OCI-LY7 (cell line): ENCODE results near the gene GATA5.

Source experiments
- EZH2phosphoT487 ChIP-seq: fragments of 200-600 bp; sonication (generic); IDR thresholded peaks from 2 replicates; pipeline ENCODE4 v1.6.1; 2018; ENCODE audit warnings: low read depth, borderline replicate concordance, mild to moderate bottlenecking, mixed run types, antibody characterized with exemption, low read length, moderate library complexity, mixed read lengths
- TF ChIP-seq, protein P1 (sequence below): fragments of 200-600 bp; sonication (generic); conservative IDR thresholded peaks from 2 replicates; pipeline ENCODE4 v1.5.1; 2014; ENCODE audit warnings: mild to moderate bottlenecking, antibody characterized with exemption, low read length, moderate library complexity, mixed read lengths

DNA sequence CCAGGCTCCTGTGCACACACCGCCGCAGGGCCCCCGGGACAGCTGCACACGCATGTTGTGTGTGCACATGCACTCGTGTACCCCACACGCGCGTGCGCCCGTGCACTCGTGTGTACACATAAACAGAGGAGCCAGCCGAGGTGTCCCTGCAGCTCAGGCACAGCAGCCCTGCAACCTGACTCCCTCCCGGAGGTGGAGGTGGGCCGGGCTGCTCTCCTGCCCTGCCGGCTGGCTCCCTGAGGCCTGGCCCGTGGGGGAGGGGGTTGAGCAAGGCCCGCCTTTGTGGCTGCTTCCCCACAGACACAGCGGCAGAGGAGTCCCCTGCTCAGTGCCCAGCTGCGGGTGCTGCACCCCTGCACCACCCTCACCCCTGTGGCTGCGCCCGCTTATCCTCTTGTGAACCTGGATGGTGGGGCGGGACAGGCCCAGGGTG is 49.1 kb downstream of the GATA5 start:
- TF ChIP-seq, protein P1, sequence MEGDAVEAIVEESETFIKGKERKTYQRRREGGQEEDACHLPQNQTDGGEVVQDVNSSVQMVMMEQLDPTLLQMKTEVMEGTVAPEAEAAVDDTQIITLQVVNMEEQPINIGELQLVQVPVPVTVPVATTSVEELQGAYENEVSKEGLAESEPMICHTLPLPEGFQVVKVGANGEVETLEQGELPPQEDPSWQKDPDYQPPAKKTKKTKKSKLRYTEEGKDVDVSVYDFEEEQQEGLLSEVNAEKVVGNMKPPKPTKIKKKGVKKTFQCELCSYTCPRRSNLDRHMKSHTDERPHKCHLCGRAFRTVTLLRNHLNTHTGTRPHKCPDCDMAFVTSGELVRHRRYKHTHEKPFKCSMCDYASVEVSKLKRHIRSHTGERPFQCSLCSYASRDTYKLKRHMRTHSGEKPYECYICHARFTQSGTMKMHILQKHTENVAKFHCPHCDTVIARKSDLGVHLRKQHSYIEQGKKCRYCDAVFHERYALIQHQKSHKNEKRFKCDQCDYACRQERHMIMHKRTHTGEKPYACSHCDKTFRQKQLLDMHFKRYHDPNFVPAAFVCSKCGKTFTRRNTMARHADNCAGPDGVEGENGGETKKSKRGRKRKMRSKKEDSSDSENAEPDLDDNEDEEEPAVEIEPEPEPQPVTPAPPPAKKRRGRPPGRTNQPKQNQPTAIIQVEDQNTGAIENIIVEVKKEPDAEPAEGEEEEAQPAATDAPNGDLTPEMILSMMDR, result no peak
- no peak for TF ChIP-seq EZH2phosphoT487
